GM18502 (cell line): ENCODE measurements around the gene VPS26A.
"Not testable (repeated sequence)": the region's sequence is repeated elsewhere in the genome, so short reads cannot be mapped to it uniquely, and the experiment has no call there.

Experiments
- ATAC-seq: cut with Tn5 transposase; IDR thresholded peaks from one replicate; pipeline ENCODE4 v1.9.1; 2021; ENCODE audit warnings: mild to moderate bottlenecking; ENCODE audit not compliant: unreplicated experiment, poor library complexity

VPS26A gene

GRCh38 chr10:69168493-69168892 lies 44.5 kb downstream of the VPS26A start:
- ATAC-seq = no peak

- no peak for ATAC-seq
Measured at GRCh38 chr10:69172241-69172982, 48.4 kb downstream of the VPS26A start.

- not testable (repeated sequence) for ATAC-seq
Measured at GRCh38 chr10:69175326-69175725, 51.3 kb downstream of the VPS26A start.

- no peak for ATAC-seq
Measured at GRCh38 chr10:69176823-69177222, 52.8 kb downstream of the VPS26A start.

GRCh38 chr10:69179089-69179742 lies 55.2 kb downstream of the VPS26A start:
- ATAC-seq = peak; percentile 34

GRCh38 chr10:69179743-69180524 lies 56.0 kb downstream of the VPS26A start, which contains the start of gene SUPV3L1:
TSS of gene SUPV3L1 (plus strand) at chr10:69180234. CDS start at chr10:69180292, 58 bp downstream.
- ATAC-seq = peak; percentile 88

- no peak for ATAC-seq
Measured at GRCh38 chr10:69180525-69181204, 56.7 kb downstream of the VPS26A start.

GRCh38 chr10:69181433-69181832 lies 57.5 kb downstream of the VPS26A start:
- no peak for ATAC-seq

GRCh38 chr10:69182005-69182404 lies 58.0 kb downstream of the VPS26A start:
- ATAC-seq = no peak

- no peak for ATAC-seq
Measured at GRCh38 chr10:69186524-69186923, 62.5 kb downstream of the VPS26A start.

- ATAC-seq = no peak
Measured at GRCh38 chr10:69201045-69201444, 77.1 kb downstream of the VPS26A start.

- ATAC-seq = no peak
Measured at GRCh38 chr10:69202332-69202731, 78.4 kb downstream of the VPS26A start.

GRCh38 chr10:69208761-69209160 lies 84.8 kb downstream of the VPS26A start:
- no peak for ATAC-seq

GRCh38 chr10:69209787-69210484 lies 86.0 kb downstream of the VPS26A start:
- ATAC-seq = no peak

GRCh38 chr10:69211104-69211503 lies 87.1 kb downstream of the VPS26A start:
- no peak for ATAC-seq

- no peak for ATAC-seq
Measured at GRCh38 chr10:69211524-69211923, 87.5 kb downstream of the VPS26A start.

- no peak for ATAC-seq
Measured at GRCh38 chr10:69213591-69214311, 89.8 kb downstream of the VPS26A start.

- no peak for ATAC-seq
Measured at GRCh38 chr10:69214666-69215131, 90.7 kb downstream of the VPS26A start.
